Measurements from ENCODE around the gene INAVA.

The INAVA gene

DNA sequence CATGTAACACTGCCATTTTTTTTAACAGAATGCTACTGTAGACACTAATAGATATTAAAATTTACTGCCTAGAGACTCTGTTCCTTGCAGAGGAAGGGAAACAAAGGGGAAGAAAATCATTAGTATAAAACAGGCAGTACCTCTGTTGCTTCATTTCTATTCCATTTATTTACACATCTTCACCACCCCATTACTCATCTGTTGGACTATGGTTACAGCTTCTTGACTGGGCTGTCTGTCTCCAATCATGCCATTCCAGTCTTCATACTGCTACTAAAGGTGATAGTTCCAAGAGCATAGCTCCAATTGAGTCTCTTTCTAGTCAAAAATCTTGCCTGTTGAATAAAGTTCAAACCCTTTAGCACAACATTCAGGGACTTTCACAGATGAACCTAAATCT lies 44.1 kb upstream of the INAVA start:
- no peak for TF ChIP-seq YY1 (IDR thresholded peaks at IDR 0.05; ENCODE audit: low read depth)
- no peak for TF ChIP-seq TCF12 (IDR thresholded peaks at IDR 0.05; ENCODE audit: low read depth)
- no peak for TF ChIP-seq EGR1 (IDR thresholded peaks at IDR 0.05)

DNA sequence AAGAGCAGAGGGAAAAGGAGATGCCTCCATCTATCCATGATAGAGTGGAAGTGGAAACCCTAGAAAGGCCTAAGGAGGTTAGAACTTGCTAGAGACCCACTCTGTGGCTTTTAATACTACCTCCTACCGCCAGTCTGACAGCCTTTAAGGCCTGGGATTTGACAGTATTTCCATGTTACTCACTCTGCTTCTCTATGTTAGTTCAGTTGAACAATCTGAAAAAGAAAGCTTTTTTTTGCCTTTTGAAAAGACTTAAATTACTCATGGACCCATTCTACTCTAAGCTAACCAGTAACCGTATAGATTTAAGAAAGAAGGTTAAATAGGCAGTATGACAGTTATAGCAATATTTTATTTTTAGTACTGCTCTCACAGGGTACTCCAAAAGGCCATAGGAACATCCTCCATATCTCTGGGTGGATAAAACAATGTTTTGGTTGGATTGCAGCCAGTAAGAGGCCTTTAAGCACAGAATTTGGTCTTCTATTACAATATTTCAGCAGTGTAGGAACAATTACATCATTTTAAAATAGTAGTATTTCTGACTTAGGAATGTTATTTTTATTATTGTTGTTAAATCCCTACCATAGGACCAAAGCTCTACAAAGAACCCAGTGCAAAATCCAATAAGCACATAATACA lies 37.9 kb upstream of the INAVA start:
- TF ChIP-seq CREB1 (IDR thresholded peaks at IDR 0.05; ENCODE audit: low read depth) (no peak), ZBTB7A (IDR thresholded peaks at IDR 0.05; ENCODE audit: low read depth) (no peak), CEBPB (IDR thresholded peaks at IDR 0.05) (no peak), YY1 (IDR thresholded peaks at IDR 0.05; ENCODE audit: low read depth) (no peak), TEAD4 (IDR thresholded peaks at IDR 0.05) (no peak), TCF12 (IDR thresholded peaks at IDR 0.05; ENCODE audit: low read depth) (no peak), NFIC (IDR thresholded peaks at IDR 0.05) (no peak), RAD21 (IDR thresholded peaks at IDR 0.05; ENCODE audit: low read depth) (no peak)
- TF ChIP-seq, protein P1, sequence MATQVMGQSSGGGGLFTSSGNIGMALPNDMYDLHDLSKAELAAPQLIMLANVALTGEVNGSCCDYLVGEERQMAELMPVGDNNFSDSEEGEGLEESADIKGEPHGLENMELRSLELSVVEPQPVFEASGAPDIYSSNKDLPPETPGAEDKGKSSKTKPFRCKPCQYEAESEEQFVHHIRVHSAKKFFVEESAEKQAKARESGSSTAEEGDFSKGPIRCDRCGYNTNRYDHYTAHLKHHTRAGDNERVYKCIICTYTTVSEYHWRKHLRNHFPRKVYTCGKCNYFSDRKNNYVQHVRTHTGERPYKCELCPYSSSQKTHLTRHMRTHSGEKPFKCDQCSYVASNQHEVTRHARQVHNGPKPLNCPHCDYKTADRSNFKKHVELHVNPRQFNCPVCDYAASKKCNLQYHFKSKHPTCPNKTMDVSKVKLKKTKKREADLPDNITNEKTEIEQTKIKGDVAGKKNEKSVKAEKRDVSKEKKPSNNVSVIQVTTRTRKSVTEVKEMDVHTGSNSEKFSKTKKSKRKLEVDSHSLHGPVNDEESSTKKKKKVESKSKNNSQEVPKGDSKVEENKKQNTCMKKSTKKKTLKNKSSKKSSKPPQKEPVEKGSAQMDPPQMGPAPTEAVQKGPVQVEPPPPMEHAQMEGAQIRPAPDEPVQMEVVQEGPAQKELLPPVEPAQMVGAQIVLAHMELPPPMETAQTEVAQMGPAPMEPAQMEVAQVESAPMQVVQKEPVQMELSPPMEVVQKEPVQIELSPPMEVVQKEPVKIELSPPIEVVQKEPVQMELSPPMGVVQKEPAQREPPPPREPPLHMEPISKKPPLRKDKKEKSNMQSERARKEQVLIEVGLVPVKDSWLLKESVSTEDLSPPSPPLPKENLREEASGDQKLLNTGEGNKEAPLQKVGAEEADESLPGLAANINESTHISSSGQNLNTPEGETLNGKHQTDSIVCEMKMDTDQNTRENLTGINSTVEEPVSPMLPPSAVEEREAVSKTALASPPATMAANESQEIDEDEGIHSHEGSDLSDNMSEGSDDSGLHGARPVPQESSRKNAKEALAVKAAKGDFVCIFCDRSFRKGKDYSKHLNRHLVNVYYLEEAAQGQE (IDR thresholded peaks at IDR 0.05; ENCODE audit: low read depth): no peak

DNA sequence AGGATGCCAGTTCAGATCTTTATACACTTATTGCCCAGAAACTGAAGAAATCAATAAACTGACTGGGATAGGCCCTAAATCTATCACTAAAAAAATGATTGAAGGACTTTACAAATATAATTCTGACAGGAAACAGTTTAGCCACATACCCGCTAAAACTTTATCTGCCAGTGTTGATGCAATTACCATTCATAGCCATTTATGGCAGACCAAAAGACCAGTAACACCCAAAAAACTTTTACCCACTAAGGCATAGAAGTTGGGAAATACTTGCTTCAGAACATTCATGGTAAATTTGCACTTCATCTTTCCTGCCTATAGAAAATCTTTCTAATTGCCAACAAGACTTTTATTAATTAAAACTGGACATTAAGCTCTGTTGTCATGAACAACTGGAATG lies 36.9 kb upstream of the INAVA start:
- TF ChIP-seq CEBPB (IDR thresholded peaks at IDR 0.05) (no peak), ZBTB7A (IDR thresholded peaks at IDR 0.05; ENCODE audit: low read depth) (no peak), YY1 (IDR thresholded peaks at IDR 0.05; ENCODE audit: low read depth) (no peak), FOXM1 (IDR thresholded peaks at IDR 0.05; ENCODE audit: borderline replicate concordance, low read depth) (no peak), RAD21 (IDR thresholded peaks at IDR 0.05; ENCODE audit: low read depth) (no peak), TEAD4 (IDR thresholded peaks at IDR 0.05) (no peak), EP300 (IDR thresholded peaks at IDR 0.05; ENCODE audit: borderline replicate concordance) (no peak)
- TF ChIP-seq, protein P2, sequence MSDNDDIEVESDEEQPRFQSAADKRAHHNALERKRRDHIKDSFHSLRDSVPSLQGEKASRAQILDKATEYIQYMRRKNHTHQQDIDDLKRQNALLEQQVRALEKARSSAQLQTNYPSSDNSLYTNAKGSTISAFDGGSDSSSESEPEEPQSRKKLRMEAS (IDR thresholded peaks at IDR 0.05): no peak
- TF ChIP-seq, protein P3, sequence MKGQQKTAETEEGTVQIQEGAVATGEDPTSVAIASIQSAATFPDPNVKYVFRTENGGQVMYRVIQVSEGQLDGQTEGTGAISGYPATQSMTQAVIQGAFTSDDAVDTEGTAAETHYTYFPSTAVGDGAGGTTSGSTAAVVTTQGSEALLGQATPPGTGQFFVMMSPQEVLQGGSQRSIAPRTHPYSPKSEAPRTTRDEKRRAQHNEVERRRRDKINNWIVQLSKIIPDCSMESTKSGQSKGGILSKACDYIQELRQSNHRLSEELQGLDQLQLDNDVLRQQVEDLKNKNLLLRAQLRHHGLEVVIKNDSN (IDR thresholded peaks at IDR 0.05): no peak
- TF ChIP-seq, protein P1 (IDR thresholded peaks at IDR 0.05; ENCODE audit: low read depth): no peak

DNA sequence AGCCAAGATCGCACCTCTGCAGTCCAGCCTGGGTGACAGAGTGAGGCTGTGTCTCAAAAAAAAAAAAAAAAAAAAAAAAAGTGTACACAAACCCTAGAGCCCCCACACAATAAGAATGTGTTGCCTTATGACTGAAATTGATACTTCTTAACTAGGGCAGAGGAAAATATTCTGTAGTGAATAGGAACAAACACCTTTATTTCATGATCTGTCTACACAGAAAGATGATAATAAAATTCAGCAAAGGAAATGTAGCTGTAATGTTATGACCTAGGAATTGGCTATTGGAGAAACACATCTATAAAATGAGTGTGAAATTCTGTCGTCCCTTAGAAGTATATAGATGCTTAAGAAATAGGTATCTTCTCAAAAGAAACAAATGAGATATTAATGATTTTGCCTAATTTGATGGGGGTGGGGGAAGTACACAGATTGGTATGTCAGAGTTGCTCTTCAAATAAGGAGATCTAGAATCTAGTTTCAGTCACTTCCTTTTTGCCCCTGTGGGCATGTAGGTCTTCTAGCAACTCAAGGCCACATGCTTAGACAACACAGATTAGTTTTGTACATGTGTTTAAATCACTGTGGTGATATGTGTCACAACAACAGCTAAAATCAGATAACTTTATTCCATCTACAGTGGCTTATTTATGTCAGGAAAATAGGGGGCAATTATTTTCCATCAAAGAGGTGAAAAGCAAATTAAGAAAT lies 32.6 kb upstream of the INAVA start:
- TF ChIP-seq, protein P3 (IDR thresholded peaks at IDR 0.05): no peak
- TF ChIP-seq EP300 (IDR thresholded peaks at IDR 0.05; ENCODE audit: borderline replicate concordance) (no peak), YY1 (IDR thresholded peaks at IDR 0.05; ENCODE audit: low read depth) (no peak), TAF1 (IDR thresholded peaks at IDR 0.05; ENCODE audit: low read depth) (no peak), EGR1 (IDR thresholded peaks at IDR 0.05) (no peak), CEBPB (IDR thresholded peaks at IDR 0.05) (no peak), ZBTB7A (IDR thresholded peaks at IDR 0.05; ENCODE audit: low read depth) (no peak), RAD21 (IDR thresholded peaks at IDR 0.05; ENCODE audit: low read depth) (no peak), NFIC (IDR thresholded peaks at IDR 0.05) (no peak), FOXM1 (IDR thresholded peaks at IDR 0.05; ENCODE audit: borderline replicate concordance, low read depth) (no peak)

DNA sequence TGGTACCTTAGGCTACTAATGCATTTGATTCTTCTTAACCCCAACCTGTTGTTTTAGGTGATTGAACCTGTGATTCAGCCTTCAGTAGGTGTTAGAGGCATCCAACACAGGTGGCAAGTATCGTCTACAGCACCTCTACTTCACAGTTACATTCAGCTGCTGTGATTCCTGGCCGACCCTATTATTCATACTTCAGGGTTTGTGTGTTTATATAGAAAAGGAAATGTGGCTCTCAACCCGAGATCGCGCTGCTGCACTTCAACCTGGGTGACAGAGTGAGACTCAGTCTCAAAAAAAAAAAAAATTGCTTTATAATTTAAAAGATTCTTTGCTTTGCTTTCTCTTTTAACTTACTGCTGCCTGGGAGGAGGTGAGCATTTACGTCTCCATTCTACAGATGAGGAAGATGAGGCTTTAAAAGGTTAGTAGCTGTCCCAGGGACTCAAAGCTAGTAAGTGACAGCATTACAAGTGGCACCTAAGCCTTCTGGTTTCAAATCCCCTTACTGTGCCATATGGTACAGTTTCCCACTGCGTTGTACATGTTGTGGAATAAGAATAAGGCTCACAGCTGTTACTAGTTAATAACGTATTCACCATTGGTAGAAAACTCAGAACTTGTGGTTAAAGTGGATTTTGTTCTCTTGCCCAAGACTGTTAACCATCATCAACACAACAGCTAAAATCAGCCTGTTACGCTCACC lies 31.8 kb upstream of the INAVA start:
- TF ChIP-seq TCF12 (IDR thresholded peaks at IDR 0.05; ENCODE audit: low read depth) (no peak), RAD21 (IDR thresholded peaks at IDR 0.05; ENCODE audit: low read depth) (no peak), CEBPB (IDR thresholded peaks at IDR 0.05) (no peak), EGR1 (IDR thresholded peaks at IDR 0.05) (no peak), ZBTB7A (IDR thresholded peaks at IDR 0.05; ENCODE audit: low read depth) (no peak), NFIC (IDR thresholded peaks at IDR 0.05) (no peak), TAF1 (IDR thresholded peaks at IDR 0.05; ENCODE audit: low read depth) (no peak)
- TF ChIP-seq, protein P2 (IDR thresholded peaks at IDR 0.05): no peak
